Endothelial cell of umbilical vein (primary cell): ENCODE data around the gene EP400.

Experiments
- EZH2 ChIP-seq: IDR thresholded peaks from 2 replicates; pipeline ENCODE4 v1.6.1; 2012; ENCODE audit warnings: borderline replicate concordance, low read depth, mild to moderate bottlenecking, moderate library complexity, low read length, inconsistent platforms; ENCODE audit not compliant: severe bottlenecking
- TF ChIP-seq, protein P1 (sequence below), 2 donors: IDR thresholded peaks; 1 replicate in 1 of 2; 2 replicates in 1 of 2; pipeline ENCODE4 v1.5.1; 2011; ENCODE audit warnings: low read length in 2 of 2, mild to moderate bottlenecking in 2 of 2, moderate library complexity in 2 of 2, control low read depth in 1 of 2, inconsistent platforms in 1 of 2, low read depth in 1 of 2; ENCODE audit not compliant: insufficient read depth in 1 of 2; ENCODE audit errors: extremely low read depth in 1 of 2

DNA sequence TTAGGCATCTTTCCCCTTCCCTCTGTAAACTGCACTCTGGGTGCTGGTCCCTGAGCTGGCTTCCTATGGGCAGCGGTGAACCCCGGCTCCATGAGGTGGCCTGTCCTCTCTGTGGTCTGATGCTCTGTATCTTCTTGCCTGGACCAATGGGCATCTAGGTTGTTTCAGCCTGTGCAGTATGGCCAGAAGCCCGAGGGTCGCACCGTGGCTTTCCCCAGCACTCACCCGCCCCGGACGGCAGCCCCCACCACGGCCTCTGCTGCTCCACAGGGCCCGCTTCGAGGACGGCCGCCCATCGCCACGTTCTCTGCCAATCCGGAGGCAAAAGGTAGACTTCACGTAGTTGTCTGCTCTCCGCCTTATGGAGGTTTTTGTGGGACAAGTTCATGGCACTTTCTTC lies 70.1 kb downstream of the EP400 start:
- TF ChIP-seq, protein P1, sequence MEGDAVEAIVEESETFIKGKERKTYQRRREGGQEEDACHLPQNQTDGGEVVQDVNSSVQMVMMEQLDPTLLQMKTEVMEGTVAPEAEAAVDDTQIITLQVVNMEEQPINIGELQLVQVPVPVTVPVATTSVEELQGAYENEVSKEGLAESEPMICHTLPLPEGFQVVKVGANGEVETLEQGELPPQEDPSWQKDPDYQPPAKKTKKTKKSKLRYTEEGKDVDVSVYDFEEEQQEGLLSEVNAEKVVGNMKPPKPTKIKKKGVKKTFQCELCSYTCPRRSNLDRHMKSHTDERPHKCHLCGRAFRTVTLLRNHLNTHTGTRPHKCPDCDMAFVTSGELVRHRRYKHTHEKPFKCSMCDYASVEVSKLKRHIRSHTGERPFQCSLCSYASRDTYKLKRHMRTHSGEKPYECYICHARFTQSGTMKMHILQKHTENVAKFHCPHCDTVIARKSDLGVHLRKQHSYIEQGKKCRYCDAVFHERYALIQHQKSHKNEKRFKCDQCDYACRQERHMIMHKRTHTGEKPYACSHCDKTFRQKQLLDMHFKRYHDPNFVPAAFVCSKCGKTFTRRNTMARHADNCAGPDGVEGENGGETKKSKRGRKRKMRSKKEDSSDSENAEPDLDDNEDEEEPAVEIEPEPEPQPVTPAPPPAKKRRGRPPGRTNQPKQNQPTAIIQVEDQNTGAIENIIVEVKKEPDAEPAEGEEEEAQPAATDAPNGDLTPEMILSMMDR (IDR thresholded peaks at IDR 0.05; ENCODE audit: extremely low read depth in 1 of 2, insufficient read depth in 1 of 2, low read depth in 1 of 2, low read length in 2 of 2): no peak
- no peak for TF ChIP-seq EZH2
